ENCODE measurements around the gene VAT1. TPM values are rescaled to one million over a fixed set of nuclear protein-coding genes. Genes with fewer than 3 reads are reported as not detected.
A peak's percentile ranks its signal among the peaks of the same experiment; 100 is the strongest.

Gene VAT1
- total and polyA plus RNA-seq, 2 of the 13 experiments (the other 11 are each of a cell fraction or from before 2014, with no cell fraction given) = 143 to 205 TPM

DNA sequence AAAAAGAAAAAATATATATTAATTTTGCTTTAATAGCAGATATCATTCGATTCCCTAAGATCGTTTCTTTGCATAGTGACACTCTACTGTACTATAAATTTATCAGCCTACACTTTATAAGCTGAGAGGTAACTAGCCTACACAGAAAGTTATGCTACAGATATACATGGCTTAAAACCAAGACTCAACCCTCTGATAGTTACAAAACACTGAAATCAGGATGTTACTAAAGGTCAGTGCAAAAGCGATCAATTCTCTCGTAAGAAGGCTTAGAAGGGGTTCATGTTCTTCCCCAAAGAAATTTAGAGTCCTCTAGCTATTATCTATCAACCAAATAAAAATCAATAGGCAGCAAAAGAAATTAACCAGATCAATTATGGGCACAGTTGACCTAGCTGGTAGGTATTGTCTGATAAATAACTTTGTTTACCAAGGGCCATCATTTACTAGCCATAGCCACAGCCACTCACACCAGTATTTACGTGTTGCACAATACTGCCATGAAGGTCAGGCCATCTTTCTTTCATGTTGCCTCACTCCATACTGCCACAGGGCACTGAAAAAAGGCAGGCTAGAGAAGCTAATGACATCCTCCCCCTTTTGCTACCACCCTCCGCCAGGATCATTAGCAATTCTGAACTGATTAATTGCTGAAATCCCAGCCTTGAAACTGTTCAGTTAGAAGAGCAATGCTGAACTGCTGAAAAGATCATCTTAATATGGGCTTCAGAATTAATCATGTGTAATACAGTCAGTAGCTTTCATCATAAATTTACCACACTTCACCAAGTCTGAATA lies 46.6 kb upstream of the VAT1 start (continued):
- TF ChIP-seq, protein P1, sequence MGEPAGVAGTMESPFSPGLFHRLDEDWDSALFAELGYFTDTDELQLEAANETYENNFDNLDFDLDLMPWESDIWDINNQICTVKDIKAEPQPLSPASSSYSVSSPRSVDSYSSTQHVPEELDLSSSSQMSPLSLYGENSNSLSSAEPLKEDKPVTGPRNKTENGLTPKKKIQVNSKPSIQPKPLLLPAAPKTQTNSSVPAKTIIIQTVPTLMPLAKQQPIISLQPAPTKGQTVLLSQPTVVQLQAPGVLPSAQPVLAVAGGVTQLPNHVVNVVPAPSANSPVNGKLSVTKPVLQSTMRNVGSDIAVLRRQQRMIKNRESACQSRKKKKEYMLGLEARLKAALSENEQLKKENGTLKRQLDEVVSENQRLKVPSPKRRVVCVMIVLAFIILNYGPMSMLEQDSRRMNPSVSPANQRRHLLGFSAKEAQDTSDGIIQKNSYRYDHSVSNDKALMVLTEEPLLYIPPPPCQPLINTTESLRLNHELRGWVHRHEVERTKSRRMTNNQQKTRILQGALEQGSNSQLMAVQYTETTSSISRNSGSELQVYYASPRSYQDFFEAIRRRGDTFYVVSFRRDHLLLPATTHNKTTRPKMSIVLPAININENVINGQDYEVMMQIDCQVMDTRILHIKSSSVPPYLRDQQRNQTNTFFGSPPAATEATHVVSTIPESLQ (CRISPR knock-in tag; conservative IDR thresholded peaks at IDR 0.05) = 0 out of 2 replicates have a peak, but pooled peaks have one; percentile 53
- TF ChIP-seq ZNF543 (CRISPR knock-in tag; IDR thresholded peaks at IDR 0.05) (no peak), ZNF605 (CRISPR knock-in tag; IDR thresholded peaks at IDR 0.05) (no peak), KLF6 (CRISPR knock-in tag; IDR thresholded peaks at IDR 0.05) (peak; percentile 95), ZNF780A (CRISPR knock-in tag; IDR thresholded peaks at IDR 0.05) (peak; percentile 80; the same call in 1 of the 2 replicates), SIX1 (CRISPR knock-in tag; IDR thresholded peaks at IDR 0.05; ENCODE audit: borderline replicate concordance) (peak; percentile 57; the same call in 1 of the 2 replicates), ZNF225 (CRISPR knock-in tag; IDR thresholded peaks at IDR 0.05) (no peak), FIP1L1 (IDR thresholded peaks at IDR 0.05; ENCODE audit: borderline replicate concordance, insufficient read depth, low read depth, low read length) (no peak), ZNF674 (CRISPR knock-in tag; IDR thresholded peaks at IDR 0.05; ENCODE audit: low read depth) (no peak), MATR3 (CRISPR knock-in tag; IDR thresholded peaks at IDR 0.05) (no peak), ZNF441 (CRISPR knock-in tag; IDR thresholded peaks at IDR 0.05; ENCODE audit: borderline replicate concordance) (0 out of 2 replicates have a peak, but pooled peaks have one; percentile 49), FOXP1 (IDR thresholded peaks at IDR 0.05) (peak; percentile 99), FOXP1 (CRISPR knock-in tag; IDR thresholded peaks at IDR 0.05) (peak; percentile 100), CBFB (CRISPR knock-in tag; IDR thresholded peaks at IDR 0.05) (peak; percentile 76), FOXC1 (CRISPR knock-in tag; IDR thresholded peaks at IDR 0.05; ENCODE audit: borderline replicate concordance) (peak; percentile 86; the same call in 1 of the 2 replicates)
- TF ChIP-seq, protein P2, sequence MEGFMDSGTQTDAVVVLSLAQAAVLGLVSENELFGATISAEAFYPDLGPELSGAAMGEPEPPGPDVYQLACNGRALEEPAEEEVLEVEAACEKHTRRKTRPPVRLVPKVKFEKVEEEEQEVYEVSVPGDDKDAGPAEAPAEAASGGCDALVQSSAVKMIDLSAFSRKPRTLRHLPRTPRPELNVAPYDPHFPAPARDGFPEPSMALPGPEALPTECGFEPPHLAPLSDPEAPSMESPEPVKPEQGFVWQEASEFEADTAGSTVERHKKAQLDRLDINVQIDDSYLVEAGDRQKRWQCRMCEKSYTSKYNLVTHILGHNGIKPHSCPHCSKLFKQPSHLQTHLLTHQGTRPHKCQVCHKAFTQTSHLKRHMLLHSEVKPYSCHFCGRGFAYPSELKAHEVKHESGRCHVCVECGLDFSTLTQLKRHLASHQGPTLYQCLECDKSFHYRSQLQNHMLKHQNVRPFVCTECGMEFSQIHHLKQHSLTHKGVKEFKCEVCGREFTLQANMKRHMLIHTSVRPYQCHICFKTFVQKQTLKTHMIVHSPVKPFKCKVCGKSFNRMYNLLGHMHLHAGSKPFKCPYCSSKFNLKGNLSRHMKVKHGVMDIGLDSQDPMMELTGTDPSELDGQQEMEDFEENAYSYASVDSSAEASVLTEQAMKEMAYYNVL (CRISPR knock-in tag; IDR thresholded peaks at IDR 0.05; ENCODE audit: borderline replicate concordance) = peak; percentile 98
- TF ChIP-seq, protein P3, sequence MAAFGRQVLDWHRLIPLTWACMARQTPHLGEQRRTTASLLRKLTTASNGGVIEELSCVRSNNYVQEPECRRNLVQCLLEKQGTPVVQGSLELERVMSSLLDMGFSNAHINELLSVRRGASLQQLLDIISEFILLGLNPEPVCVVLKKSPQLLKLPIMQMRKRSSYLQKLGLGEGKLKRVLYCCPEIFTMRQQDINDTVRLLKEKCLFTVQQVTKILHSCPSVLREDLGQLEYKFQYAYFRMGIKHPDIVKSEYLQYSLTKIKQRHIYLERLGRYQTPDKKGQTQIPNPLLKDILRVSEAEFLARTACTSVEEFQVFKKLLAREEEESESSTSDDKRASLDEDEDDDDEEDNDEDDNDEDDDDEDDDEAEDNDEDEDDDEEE (CRISPR knock-in tag; IDR thresholded peaks at IDR 0.05) = no peak
- TF ChIP-seq, protein P4, sequence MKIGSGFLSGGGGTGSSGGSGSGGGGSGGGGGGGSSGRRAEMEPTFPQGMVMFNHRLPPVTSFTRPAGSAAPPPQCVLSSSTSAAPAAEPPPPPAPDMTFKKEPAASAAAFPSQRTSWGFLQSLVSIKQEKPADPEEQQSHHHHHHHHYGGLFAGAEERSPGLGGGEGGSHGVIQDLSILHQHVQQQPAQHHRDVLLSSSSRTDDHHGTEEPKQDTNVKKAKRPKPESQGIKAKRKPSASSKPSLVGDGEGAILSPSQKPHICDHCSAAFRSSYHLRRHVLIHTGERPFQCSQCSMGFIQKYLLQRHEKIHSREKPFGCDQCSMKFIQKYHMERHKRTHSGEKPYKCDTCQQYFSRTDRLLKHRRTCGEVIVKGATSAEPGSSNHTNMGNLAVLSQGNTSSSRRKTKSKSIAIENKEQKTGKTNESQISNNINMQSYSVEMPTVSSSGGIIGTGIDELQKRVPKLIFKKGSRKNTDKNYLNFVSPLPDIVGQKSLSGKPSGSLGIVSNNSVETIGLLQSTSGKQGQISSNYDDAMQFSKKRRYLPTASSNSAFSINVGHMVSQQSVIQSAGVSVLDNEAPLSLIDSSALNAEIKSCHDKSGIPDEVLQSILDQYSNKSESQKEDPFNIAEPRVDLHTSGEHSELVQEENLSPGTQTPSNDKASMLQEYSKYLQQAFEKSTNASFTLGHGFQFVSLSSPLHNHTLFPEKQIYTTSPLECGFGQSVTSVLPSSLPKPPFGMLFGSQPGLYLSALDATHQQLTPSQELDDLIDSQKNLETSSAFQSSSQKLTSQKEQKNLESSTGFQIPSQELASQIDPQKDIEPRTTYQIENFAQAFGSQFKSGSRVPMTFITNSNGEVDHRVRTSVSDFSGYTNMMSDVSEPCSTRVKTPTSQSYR (CRISPR knock-in tag; IDR thresholded peaks at IDR 0.05; ENCODE audit: borderline replicate concordance) = peak; percentile 76
- TF ChIP-seq, protein P5, sequence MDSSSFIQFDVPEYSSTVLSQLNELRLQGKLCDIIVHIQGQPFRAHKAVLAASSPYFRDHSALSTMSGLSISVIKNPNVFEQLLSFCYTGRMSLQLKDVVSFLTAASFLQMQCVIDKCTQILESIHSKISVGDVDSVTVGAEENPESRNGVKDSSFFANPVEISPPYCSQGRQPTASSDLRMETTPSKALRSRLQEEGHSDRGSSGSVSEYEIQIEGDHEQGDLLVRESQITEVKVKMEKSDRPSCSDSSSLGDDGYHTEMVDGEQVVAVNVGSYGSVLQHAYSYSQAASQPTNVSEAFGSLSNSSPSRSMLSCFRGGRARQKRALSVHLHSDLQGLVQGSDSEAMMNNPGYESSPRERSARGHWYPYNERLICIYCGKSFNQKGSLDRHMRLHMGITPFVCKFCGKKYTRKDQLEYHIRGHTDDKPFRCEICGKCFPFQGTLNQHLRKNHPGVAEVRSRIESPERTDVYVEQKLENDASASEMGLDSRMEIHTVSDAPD (CRISPR knock-in tag; IDR thresholded peaks at IDR 0.05) = peak; percentile 100
